HG02759 (cell line): ENCODE data around the gene IRX6.

ENCODE experiments used
- ATAC-seq: cut with Tn5 transposase; IDR thresholded peaks from one replicate; pipeline ENCODE4 v1.9.1; 2021; ENCODE audit warnings: mild to moderate bottlenecking, moderate library complexity; ENCODE audit not compliant: unreplicated experiment

The IRX6 gene

GRCh38 chr16:55323637-55324271, at the start of gene IRX6:
Gene IRX6, plus strand, starts transcription at chr16:55324203. Its CDS starts 889 bp downstream, at chr16:55325092.
- peak; percentile 50 for ATAC-seq

DNA sequence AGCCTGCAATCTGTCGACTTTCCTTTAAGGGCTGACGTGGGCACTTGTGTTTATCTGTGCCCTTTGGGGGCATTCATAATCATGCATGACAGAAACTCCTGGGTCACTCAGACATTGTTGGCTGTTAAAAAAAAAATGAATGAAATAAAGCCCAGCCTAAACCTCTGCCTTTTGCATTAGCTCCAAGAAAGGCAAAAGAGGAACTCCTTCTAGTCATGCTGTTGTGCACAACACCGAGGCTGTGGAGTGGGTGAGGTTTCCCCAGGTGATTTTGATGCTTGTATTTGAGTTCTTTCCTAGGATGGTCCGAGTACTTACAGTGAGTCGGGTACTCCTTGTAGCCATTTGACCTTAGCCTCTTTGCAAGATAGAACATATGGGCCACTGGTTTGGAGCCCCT, 49.6 kb upstream of the IRX6 start:
- no peak for ATAC-seq

GRCh38 chr16:55275167-55275566, 48.8 kb upstream of the IRX6 start:
- no peak for ATAC-seq

GRCh38 chr16:55275869-55276268, 48.1 kb upstream of the IRX6 start:
- no peak for ATAC-seq

DNA sequence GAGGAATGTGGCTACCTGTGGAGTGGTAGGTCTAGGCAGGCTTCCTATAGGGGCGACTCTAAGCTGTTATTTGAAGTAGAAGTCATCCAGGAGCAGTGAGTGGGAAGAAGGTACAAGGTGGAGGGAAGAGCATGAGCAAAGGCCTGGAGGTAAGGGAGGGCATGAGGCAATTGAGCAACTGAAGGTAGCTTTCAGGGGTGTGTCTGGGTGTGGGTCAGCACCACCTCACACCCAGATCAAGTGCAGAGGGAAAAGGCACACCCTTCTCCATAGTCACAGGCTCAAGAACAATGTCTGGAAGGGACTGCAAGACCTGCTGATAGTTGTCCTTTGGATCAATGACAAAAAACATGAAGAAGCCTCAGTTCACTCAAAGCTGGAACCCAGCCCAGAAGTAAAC, 46.5 kb upstream of the IRX6 start:
- no peak for ATAC-seq

DNA sequence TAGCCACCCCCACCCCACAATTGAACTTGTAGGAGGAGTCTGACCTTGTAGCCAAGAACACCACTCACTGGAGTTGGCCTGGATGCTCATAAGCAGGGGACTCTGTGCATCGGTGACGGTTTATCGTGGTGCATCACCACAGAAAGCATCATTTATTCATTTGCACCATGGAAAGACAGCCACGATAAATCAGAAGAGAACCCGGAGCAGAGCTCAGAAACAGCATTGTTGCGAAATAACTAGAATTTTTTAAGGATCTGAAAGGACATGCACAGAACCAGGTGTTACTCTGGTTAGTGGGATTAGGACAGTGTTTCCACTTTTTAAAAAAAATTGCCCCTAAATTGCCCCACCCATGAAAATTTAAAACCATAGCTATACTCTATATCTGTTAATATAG, 44.4 kb upstream of the IRX6 start:
- no peak for ATAC-seq

DNA sequence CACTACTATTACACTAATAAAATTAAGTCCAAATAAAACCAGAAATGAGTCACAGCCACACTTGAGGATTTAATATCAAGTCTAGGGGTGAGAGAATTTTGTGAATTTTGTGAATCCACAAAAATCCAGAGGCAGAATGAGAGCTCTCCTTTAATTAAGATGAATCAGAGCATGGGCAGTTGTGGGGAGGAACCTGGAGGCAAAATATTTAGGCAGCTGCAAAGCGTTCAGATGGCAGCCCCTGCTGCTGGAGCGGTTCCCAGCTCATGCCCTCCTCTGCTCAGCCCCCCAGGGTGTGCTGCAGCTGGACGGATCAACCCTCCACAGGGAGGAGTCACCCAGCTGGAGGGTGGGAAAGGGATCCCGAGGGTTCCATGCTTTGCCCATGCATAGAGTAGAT, 43.4 kb upstream of the IRX6 start:
- no peak for ATAC-seq

- no peak for ATAC-seq
Observed at GRCh38 chr16:55282441-55282840, 41.6 kb upstream of the IRX6 start.

DNA sequence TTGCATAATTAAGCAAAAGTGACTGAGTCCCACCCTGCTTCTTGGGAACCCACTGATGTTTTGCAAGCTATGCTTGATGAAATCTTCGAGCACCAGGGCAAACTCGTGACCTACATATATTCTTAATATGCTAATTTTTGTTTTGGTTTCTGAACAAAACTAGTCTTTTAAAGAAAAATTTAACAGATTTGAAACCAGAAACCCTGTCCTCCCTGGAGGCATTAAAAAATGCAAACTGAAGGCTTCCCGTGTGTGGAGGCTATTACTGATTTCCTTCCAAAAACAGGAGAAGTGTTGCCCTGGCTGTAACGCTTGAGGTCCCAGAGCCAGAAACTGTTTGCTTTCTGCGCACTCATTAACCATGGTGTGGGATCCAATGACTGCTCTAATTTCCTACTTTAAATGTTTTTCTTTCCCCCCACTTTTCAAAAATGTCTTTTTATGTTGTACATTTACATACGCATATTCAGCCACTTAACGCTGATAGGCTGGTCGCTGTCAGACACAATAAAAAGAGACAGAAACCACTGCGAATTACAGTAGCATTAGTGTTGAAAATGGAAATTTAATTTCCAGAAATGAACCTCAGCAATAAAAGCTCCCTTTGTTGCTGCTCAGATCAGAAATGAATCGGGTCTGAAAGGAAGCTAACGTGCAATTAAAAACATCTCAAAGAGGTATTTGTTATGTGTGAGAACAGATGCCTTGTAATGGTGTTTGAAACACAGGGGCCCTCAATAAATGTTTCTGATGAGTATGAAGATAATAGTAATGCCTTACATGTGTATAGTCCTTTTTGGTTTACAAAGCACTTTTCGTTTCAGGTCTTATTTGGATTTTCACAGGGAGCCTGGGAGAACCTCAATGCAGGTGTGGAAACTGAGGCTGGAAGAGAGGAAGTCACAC, 39.9 kb upstream of the IRX6 start:
- ATAC-seq = no peak

DNA sequence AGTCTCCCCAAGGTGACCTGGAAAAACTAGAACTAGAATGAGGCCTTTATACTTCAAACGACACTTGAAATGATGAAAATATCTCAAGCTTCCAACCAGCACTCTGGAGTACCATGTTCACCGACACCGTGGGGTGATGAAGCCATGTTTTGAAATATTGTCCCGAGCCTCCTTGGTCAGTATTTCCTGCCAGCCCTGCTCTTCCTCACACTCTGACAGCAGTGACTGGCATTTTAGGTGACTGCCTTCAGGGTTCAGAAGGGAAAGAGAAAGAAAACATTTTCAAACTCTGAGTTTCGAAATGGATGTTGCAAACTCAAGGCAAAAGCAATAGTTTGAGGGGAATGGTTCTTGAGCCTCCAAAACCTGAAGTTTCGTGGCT, 39.3 kb upstream of the IRX6 start:
- ATAC-seq = no peak

GRCh38 chr16:55285586-55285985, 38.4 kb upstream of the IRX6 start:
- ATAC-seq = no peak

GRCh38 chr16:55289353-55289752, 34.6 kb upstream of the IRX6 start:
- ATAC-seq = no peak

DNA sequence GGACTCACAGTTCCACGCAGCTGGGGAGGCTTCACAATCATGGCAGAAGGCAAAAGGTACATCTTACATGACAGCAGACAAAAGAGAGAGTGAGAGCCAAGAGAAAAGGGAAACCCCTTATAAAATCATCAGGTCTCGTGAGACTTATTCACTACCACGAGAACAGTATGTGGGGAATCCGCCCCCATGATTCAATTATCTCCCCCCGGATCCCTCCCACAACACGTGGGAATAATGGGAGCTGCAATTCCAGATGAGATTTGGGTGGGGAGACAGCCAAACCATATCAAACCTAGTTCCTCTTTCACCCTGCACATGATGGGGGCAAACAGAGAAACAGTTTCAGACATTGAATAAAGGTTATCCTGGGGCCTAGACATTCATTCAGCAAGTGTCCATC, 32.2 kb upstream of the IRX6 start:
- ATAC-seq = no peak

DNA sequence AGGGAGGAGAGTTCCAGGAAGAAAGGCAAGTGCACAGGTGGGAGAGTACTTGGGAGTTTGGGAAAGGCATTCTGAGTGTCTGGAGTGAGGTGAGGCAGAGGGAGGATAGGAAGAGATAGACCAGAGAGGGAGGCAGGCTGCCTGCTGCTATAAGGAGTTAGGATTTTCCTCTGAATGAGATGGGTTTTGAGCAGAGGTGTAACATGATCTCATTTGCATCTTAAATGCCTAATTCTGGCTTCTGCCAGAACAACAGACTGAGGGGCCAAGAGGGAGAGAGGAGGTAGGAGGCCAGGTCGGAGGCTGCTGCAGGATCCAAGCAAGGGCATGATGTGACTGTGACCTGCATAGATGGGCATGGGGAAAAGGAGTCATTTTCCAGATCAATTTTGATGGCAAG, 31.5 kb upstream of the IRX6 start:
- ATAC-seq = no peak

DNA sequence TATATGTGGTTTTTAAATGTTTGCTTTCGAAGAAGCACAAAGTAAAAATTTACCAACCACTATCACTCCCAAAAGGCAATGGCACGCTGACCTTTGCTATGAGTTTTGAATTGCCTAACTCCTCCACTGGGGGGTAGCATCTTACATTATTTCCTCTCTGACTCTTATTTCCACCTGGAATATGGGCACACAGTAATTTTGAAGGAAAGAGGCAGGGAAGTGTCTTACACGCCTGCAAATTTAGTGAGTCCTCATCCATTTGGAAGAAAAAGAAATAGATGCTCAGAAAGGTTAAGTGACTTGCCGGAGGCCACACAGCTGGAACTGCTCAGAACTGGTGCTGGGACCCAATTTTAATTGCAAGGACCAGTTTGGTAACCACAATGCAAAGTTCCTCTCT, 29.9 kb upstream of the IRX6 start:
- ATAC-seq = no peak

- ATAC-seq = peak; percentile 45
Observed at GRCh38 chr16:55294931-55295342, 29.1 kb upstream of the IRX6 start.

DNA sequence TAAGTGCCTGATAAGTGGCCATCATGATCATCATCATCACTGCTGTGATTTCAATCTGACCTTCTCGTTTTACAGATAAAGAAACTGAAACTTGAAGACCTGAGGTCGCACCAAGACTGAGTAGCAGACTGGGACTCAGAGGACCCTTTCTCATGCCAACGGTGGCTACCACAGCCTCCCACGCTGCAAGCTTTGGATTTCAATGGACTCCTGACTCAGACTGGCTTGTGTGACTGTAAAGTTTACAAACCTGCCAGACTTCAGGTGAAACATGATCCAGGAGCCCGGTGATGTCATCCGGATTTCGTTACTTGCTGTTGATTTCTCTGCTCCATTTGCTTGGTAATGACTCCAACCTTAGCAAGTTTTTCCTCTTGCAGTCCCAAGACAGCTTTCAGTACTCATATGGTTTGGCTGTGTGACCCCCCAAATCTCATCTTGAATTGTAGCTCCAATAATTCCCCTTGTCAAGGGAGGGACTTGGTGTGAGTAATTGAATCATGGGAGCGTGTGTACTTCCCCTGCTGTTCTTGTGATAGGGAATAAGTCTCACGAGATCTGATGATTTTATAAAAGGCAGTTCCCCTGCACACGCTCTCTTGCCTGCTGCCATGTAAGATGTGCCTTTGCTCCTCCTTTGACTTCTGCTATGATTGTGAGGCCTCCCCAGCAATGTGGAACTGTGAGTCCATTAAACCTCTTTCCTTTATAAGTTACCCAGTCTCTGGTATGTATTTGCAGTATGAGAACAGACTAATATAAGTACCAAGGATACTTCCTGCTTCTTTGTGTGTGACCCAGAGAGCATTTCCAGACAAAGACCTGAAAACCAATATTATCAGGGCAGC, 26.7 kb upstream of the IRX6 start:
- ATAC-seq = peak; percentile 50

DNA sequence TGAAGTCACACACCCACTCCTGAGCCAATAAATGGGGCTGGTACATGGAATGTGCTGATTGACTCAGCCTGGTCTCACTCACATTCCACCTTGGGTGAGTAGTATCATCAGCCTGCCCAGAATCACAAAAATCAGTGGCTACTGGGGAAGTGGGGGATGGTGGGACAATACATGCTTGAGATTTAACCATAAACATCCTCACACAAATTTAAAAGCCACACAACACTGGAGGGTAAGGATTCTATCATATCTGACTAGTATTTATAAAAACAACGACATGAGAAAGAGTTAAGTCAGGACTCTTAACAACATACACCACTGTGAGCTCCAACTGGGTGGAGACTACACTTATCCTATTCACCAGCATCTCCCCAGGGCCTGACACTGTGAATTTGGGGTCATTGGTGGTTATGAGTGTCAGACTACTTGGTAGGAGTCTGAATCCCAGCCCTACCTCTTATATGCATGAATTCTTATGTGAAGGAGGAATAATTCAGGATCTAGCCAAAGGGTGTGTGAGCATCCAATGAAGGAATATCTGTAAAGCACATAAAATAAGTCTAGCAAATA, 26.0 kb upstream of the IRX6 start:
- no peak for ATAC-seq

GRCh38 chr16:55301385-55302008, 22.5 kb upstream of the IRX6 start:
- ATAC-seq = no peak

- ATAC-seq = no peak
Observed at GRCh38 chr16:55302635-55303034, 21.4 kb upstream of the IRX6 start.

DNA sequence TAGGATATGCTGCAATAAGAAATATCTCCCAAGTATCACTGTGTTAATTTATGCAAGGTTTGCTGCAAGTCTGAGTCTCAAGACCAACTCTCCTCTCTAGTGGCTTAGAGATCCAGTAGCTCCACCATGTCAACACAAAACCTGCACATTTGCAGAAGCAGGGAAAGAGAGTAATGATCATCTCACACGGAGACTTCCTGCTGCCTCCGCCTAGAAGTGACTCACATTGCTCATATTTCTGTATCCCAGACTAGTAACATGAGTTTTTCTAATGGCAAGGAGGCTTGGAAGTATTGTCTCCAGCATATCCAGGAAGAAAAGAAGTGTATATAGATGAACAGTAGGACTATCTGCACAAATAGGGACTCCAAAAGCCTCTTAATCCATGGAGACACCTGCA, 15.0 kb upstream of the IRX6 start:
- ATAC-seq = no peak
